HepG2 (cell line): Measurements from ENCODE around the gene ACSF3. TPM values are rescaled to one million over a fixed set of nuclear protein-coding genes. Genes with fewer than 3 reads are reported as not detected.

ENCODE experiments used
- FLYWCH1 ChIP-seq: sonication (generic); formaldehyde crosslinking; IDR thresholded peaks from 2 replicates; pipeline ENCODE4 v1.8.1; 2023; ENCODE audit warnings: mild to moderate bottlenecking, missing genetic modification reagents
- MEIS1 ChIP-seq: sonication (generic); formaldehyde crosslinking; IDR thresholded peaks from 2 replicates; pipeline ENCODE4 v1.9.0; 2021; ENCODE audit warnings: mild to moderate bottlenecking, missing genetic modification reagents, moderate library complexity, borderline replicate concordance
- ZKSCAN1 ChIP-seq: fragments of 150-350 bp; IDR thresholded peaks from 2 replicates; pipeline ENCODE4 v1.6.1; 2014; ENCODE audit warnings: low read length
- ZNF331 ChIP-seq: sonication (generic); formaldehyde crosslinking; IDR thresholded peaks from 2 replicates; pipeline ENCODE4 v1.4.0; 2020; ENCODE audit warnings: missing genetic modification reagents
- ZNF546 ChIP-seq: sonication (generic); formaldehyde crosslinking; conservative IDR thresholded peaks from 2 replicates; pipeline ENCODE4 v1.8.1; 2023; ENCODE audit warnings: mild to moderate bottlenecking, missing genetic modification reagents
- ZNF562 ChIP-seq: sonication (generic); formaldehyde crosslinking; IDR thresholded peaks from 2 replicates; pipeline ENCODE4 v1.8.0; 2022; ENCODE audit warnings: missing genetic modification reagents, borderline replicate concordance
- ZNF777 ChIP-seq: sonication (generic); formaldehyde crosslinking; IDR thresholded peaks from 2 replicates; pipeline ENCODE4 v1.4.0; 2020; ENCODE audit warnings: missing genetic modification reagents
- polyA plus RNA-seq, 8 experiments: library from polyadenylated mRNA; depleted of rRNA in 3 of 8; stranded (reverse) in 7 of 8; unstranded in 1 of 8; fragments of >200 nt; fragmentation: Illumina TruSeq in 4 of 8; extraction: Trizol in 4 of 8; gene quantifications; 2 replicates each; pipeline versions ENCODE4 v1.2.1 to v1.2.3, GENCODE V29; 2011 to 2016; ENCODE audit warnings: low read depth in 4 of 8, missing spikeins in 1 of 8, mixed read lengths in 1 of 8; ENCODE audit not compliant: insufficient read depth in 1 of 8
- total RNA-seq, 5 experiments: library from RNA; depleted of rRNA; stranded (reverse); fragments of >200 nt; fragmentation: Illumina TruSeq; extraction: Trizol; gene quantifications; 2 replicates each; pipeline ENCODE4 v1.2.3, GENCODE V29; 2016; ENCODE audit warnings: low read depth in 1 of 5
- TF ChIP-seq, protein P1 (sequence below): IDR thresholded peaks from 2 replicates; pipeline ENCODE4 v1.6.1; 2016; ENCODE audit warnings: low read depth, missing genetic modification reagents, missing compliant biosample characterization
- TF ChIP-seq, protein P2 (sequence below): sonication (generic); formaldehyde crosslinking; IDR thresholded peaks from 2 replicates; pipeline ENCODE4 v1.5.1; 2020; ENCODE audit warnings: mild to moderate bottlenecking, missing genetic modification reagents, borderline replicate concordance
- TF ChIP-seq, protein P3 (sequence below), 2 experiments: sonication (generic) in 1 of 2; formaldehyde crosslinking in 1 of 2; IDR thresholded peaks; 2 replicates each; pipeline versions ENCODE4 v1.4.0 to v1.6.1; 2018 to 2020; ENCODE audit warnings: missing genetic modification reagents in 2 of 2, borderline replicate concordance in 1 of 2, low read depth in 1 of 2, mild to moderate bottlenecking in 1 of 2, missing biosample characterization in 1 of 2
- TF ChIP-seq, protein P4 (sequence below): IDR thresholded peaks from 2 replicates; pipeline ENCODE4 v1.6.1; 2012; ENCODE audit warnings: inconsistent platforms
- TF ChIP-seq, protein P5 (sequence below): sonication (generic); formaldehyde crosslinking; IDR thresholded peaks from 2 replicates; pipeline ENCODE4 v1.8.0; 2023; ENCODE audit warnings: mild to moderate bottlenecking, missing genetic modification reagents
- TF ChIP-seq, protein P6 (sequence below): sonication (generic); formaldehyde crosslinking; IDR thresholded peaks from 2 replicates; pipeline ENCODE4 v1.5.1; 2020; ENCODE audit warnings: mild to moderate bottlenecking, missing genetic modification reagents, moderate library complexity

Gene ACSF3
- total and polyA plus RNA-seq, 2 of the 13 experiments (the other 11 are each of a cell fraction or from before 2014, with no cell fraction given), result 14.9 to 30.6 TPM

DNA sequence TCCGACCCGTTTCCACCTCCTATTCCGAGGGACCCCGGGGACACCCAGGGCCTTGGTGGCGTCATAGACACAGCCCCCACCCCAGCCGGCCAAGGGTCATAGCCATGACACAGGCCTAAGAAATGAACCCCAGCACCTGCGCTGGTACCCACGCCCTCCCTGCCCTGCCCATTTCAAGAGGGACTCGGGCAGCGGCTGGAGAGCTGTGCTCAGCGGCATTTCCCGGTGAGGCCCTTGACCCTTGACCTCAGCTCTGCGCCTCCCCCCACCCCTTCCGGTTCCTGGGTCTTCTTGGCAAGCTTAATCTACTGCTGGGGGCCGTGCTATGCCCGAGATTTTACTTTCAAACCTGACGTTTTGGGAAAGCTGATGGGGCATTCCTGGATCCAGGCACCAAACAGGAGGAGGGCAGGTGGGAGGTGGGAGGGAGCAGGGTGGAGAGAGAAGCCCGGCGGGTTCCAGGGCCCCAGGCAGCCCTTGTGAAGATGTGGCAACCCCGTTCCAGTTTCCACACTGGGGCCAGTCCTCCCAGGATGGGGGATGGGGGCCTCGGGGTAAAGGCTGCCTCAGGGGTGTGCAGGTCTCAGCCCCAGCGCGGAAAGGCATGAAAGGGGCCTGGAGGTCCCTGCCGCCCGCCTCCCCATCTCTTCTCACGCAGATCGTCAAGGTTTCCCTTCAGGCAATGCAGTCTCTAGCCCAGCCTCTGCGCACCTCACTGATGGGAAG, 106.6 kb downstream of the ACSF3 start, which contains the start of gene SLC22A31 (continued):
- TF ChIP-seq, protein P1, sequence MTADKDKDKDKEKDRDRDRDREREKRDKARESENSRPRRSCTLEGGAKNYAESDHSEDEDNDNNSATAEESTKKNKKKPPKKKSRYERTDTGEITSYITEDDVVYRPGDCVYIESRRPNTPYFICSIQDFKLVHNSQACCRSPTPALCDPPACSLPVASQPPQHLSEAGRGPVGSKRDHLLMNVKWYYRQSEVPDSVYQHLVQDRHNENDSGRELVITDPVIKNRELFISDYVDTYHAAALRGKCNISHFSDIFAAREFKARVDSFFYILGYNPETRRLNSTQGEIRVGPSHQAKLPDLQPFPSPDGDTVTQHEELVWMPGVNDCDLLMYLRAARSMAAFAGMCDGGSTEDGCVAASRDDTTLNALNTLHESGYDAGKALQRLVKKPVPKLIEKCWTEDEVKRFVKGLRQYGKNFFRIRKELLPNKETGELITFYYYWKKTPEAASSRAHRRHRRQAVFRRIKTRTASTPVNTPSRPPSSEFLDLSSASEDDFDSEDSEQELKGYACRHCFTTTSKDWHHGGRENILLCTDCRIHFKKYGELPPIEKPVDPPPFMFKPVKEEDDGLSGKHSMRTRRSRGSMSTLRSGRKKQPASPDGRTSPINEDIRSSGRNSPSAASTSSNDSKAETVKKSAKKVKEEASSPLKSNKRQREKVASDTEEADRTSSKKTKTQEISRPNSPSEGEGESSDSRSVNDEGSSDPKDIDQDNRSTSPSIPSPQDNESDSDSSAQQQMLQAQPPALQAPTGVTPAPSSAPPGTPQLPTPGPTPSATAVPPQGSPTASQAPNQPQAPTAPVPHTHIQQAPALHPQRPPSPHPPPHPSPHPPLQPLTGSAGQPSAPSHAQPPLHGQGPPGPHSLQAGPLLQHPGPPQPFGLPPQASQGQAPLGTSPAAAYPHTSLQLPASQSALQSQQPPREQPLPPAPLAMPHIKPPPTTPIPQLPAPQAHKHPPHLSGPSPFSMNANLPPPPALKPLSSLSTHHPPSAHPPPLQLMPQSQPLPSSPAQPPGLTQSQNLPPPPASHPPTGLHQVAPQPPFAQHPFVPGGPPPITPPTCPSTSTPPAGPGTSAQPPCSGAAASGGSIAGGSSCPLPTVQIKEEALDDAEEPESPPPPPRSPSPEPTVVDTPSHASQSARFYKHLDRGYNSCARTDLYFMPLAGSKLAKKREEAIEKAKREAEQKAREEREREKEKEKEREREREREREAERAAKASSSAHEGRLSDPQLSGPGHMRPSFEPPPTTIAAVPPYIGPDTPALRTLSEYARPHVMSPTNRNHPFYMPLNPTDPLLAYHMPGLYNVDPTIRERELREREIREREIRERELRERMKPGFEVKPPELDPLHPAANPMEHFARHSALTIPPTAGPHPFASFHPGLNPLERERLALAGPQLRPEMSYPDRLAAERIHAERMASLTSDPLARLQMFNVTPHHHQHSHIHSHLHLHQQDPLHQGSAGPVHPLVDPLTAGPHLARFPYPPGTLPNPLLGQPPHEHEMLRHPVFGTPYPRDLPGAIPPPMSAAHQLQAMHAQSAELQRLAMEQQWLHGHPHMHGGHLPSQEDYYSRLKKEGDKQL (CRISPR knock-in tag), result no peak
- TF ChIP-seq ZNF331 (CRISPR knock-in tag) (0 out of 2 replicates have a peak, but pooled peaks have one; percentile 40), MEIS1 (CRISPR knock-in tag) (no peak), ZNF777 (CRISPR knock-in tag) (no peak), ZNF546 (0 out of 2 replicates have a peak, but pooled peaks have one; percentile 1), FLYWCH1 (CRISPR knock-in tag) (no peak), ZNF562 (CRISPR knock-in tag) (no peak), ZKSCAN1 (no peak)
- TF ChIP-seq, protein P2, sequence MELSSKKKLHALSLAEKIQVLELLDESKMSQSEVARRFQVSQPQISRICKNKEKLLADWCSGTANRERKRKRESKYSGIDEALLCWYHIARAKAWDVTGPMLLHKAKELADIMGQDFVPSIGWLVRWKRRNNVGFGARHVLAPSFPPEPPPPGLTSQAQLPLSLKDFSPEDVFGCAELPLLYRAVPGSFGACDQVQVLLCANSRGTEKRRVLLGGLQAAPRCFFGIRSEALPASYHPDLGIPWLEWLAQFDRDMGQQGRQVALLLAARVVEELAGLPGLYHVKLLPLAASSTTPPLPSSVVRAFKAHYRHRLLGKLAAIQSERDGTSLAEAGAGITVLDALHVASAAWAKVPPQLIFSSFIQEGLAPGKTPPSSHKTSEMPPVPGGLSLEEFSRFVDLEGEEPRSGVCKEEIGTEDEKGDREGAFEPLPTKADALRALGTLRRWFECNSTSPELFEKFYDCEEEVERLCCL (CRISPR knock-in tag), result no peak
- TF ChIP-seq, protein P3, sequence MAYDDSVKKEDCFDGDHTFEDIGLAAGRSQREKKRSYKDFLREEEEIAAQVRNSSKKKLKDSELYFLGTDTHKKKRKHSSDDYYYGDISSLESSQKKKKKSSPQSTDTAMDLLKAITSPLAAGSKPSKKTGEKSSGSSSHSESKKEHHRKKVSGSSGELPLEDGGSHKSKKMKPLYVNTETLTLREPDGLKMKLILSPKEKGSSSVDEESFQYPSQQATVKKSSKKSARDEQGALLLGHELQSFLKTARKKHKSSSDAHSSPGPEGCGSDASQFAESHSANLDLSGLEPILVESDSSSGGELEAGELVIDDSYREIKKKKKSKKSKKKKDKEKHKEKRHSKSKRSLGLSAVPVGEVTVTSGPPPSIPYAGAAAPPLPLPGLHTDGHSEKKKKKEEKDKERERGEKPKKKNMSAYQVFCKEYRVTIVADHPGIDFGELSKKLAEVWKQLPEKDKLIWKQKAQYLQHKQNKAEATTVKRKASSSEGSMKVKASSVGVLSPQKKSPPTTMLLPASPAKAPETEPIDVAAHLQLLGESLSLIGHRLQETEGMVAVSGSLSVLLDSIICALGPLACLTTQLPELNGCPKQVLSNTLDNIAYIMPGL (CRISPR knock-in tag; IDR thresholded peaks at IDR 0.05; ENCODE audit: borderline replicate concordance in 1 of 2, low read depth in 1 of 2), result peak in 1 of 2 experiments; percentile 84; a peak in 3 of 4 replicates
- TF ChIP-seq, protein P4, sequence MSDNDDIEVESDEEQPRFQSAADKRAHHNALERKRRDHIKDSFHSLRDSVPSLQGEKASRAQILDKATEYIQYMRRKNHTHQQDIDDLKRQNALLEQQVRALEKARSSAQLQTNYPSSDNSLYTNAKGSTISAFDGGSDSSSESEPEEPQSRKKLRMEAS, result no peak; the same call in 1 of the 2 replicates
- TF ChIP-seq, protein P5, sequence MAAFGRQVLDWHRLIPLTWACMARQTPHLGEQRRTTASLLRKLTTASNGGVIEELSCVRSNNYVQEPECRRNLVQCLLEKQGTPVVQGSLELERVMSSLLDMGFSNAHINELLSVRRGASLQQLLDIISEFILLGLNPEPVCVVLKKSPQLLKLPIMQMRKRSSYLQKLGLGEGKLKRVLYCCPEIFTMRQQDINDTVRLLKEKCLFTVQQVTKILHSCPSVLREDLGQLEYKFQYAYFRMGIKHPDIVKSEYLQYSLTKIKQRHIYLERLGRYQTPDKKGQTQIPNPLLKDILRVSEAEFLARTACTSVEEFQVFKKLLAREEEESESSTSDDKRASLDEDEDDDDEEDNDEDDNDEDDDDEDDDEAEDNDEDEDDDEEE, result 0 out of 2 replicates have a peak, but pooled peaks have one; percentile 48
- TF ChIP-seq, protein P6, sequence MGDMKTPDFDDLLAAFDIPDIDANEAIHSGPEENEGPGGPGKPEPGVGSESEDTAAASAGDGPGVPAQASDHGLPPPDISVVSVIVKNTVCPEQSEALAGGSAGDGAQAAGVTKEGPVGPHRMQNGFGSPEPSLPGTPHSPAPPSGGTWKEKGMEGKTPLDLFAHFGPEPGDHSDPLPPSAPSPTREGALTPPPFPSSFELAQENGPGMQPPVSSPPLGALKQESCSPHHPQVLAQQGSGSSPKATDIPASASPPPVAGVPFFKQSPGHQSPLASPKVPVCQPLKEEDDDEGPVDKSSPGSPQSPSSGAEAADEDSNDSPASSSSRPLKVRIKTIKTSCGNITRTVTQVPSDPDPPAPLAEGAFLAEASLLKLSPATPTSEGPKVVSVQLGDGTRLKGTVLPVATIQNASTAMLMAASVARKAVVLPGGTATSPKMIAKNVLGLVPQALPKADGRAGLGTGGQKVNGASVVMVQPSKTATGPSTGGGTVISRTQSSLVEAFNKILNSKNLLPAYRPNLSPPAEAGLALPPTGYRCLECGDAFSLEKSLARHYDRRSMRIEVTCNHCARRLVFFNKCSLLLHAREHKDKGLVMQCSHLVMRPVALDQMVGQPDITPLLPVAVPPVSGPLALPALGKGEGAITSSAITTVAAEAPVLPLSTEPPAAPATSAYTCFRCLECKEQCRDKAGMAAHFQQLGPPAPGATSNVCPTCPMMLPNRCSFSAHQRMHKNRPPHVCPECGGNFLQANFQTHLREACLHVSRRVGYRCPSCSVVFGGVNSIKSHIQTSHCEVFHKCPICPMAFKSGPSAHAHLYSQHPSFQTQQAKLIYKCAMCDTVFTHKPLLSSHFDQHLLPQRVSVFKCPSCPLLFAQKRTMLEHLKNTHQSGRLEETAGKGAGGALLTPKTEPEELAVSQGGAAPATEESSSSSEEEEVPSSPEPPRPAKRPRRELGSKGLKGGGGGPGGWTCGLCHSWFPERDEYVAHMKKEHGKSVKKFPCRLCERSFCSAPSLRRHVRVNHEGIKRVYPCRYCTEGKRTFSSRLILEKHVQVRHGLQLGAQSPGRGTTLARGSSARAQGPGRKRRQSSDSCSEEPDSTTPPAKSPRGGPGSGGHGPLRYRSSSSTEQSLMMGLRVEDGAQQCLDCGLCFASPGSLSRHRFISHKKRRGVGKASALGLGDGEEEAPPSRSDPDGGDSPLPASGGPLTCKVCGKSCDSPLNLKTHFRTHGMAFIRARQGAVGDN (CRISPR knock-in tag), result peak; percentile 92
